Ascending aorta (tissue), 2 donors: Measurements from ENCODE around the gene SMAD4. TPM values are rescaled to one million over a fixed set of nuclear protein-coding genes. Genes with fewer than 3 reads are reported as not detected.

Experiments used
- DNase-seq, 2 donors: peaks; one replicate each; pipeline ENCODE4 v3.0.0-alpha.2; 2019; ENCODE audit warnings: low spot score in 2 of 2
- H3K27ac ChIP-seq, 2 donors: fragments of 200-600 bp; sonication (generic); one replicate each; pipeline ENCODE4 v1.5.1; 2016 to 2017; ENCODE audit warnings: mild to moderate bottlenecking in 1 of 2
- H3K27me3 ChIP-seq: fragments of 200-600 bp; sonication (generic); one replicate; pipeline ENCODE4 v1.5.1; 2017
- H3K36me3 ChIP-seq, 2 donors: fragments of 200-600 bp; sonication (generic); one replicate each; pipeline ENCODE4 v1.5.1; 2016
- H3K4me1 ChIP-seq, 2 donors: fragments of 200-600 bp; sonication (generic); one replicate each; pipeline ENCODE4 v1.5.1; 2016 to 2017; ENCODE audit warnings: mild to moderate bottlenecking in 1 of 2
- H3K4me3 ChIP-seq, 2 donors: fragments of 200-600 bp; sonication (generic); one replicate each; pipeline ENCODE4 v1.5.1; 2016 to 2017; ENCODE audit warnings: mild to moderate bottlenecking in 1 of 2
- H3K9me3 ChIP-seq, 2 donors: fragments of 200-600 bp; sonication (generic); one replicate each; pipeline ENCODE4 v1.5.1; 2016
- CTCF ChIP-seq, 3 experiments: fragments of 200-600 bp in 2 of 3; fragments of 450-650 bp in 1 of 3; sonication (generic) in 2 of 3; IDR thresholded peaks; one replicate each; pipeline ENCODE4 v1.5.1; 2016 to 2019; ENCODE audit warnings: antibody characterized with exemption in 3 of 3, mild to moderate bottlenecking in 1 of 3, moderate library complexity in 1 of 3
- intact Hi-C: fragments of 100-400 bp; cut with DNase I; formaldehyde crosslinking; loops from one replicate; pipeline ENCODE4 v1.15.1; 2023
- total RNA-seq: library from RNA; depleted of rRNA; stranded (reverse); fragments of >200 nt; gene quantifications from one replicate; pipeline ENCODE4 v1.1.0, GENCODE V29; 2016

SMAD4 gene
- total RNA-seq, 1 donor from 2014 or later: 196 TPM

- intact Hi-C loops: loop anchor here (10.0 kb wide), 1 partner anchor 1552 kb away; the partner anchor contains the start of gene C18orf32
- H3K4me1 ChIP-seq: peaks cover 0 to 57% of the 10 kb centered on the region in 2 donors
- H3K9me3 ChIP-seq: no peaks in the 10 kb centered on the region
- no peaks in the 10 kb centered on the region for H3K36me3 ChIP-seq
- no peak overlapping the region for H3K27ac ChIP-seq
- H3K4me3 ChIP-seq: no peak overlapping the region
- no peak for TF ChIP-seq CTCF (IDR thresholded peaks at IDR 0.05)
- no peaks in the 10 kb centered on the region for H3K27me3 ChIP-seq
- no peak for DNase-seq
Measured at GRCh38 chr18:51037230-51037629, 7.2 kb downstream of the SMAD4 start.

GRCh38 chr18:51038110-51038509, 8.1 kb downstream of the SMAD4 start:
- H3K36me3 ChIP-seq: no peaks in the 10 kb centered on the region
- H3K27ac ChIP-seq: no peak overlapping the region
- TF ChIP-seq CTCF (IDR thresholded peaks at IDR 0.05): no peak
- no peak for DNase-seq
- H3K4me3 ChIP-seq: no peak overlapping the region
- H3K27me3 ChIP-seq: no peaks in the 10 kb centered on the region
- intact Hi-C loops: loop anchor here (10.0 kb wide), 1 partner anchor 1553 kb away; the partner anchor contains the start of gene C18orf32
- peaks cover 0 to 50% of the 10 kb centered on the region in 2 donors for H3K4me1 ChIP-seq
- H3K9me3 ChIP-seq: no peaks in the 10 kb centered on the region

GRCh38 chr18:51039138-51040112, 9.4 kb downstream of the SMAD4 start:
- H3K27ac ChIP-seq: no peak overlapping the region
- no peaks in the 10 kb centered on the region for H3K27me3 ChIP-seq
- no peak overlapping the region for H3K4me3 ChIP-seq
- no peaks in the 10 kb centered on the region for H3K9me3 ChIP-seq
- intact Hi-C loops: loop anchor here (10.0 kb wide), 1 partner anchor 1555 kb away; the partner anchor contains the start of gene C18orf32
- DNase-seq: no peak
- TF ChIP-seq CTCF (IDR thresholded peaks at IDR 0.05): no peak
- H3K4me1 ChIP-seq: peaks cover 0 to 41% of the 10 kb centered on the region in 2 donors
- H3K36me3 ChIP-seq: no peaks in the 10 kb centered on the region

GRCh38 chr18:51041677-51042352, 11.8 kb downstream of the SMAD4 start:
- DNase-seq: no peak
- H3K4me3 ChIP-seq: no peak overlapping the region
- intact Hi-C loops: no loop called here
- H3K9me3 ChIP-seq: no peaks in the 10 kb centered on the region
- H3K27ac ChIP-seq: no peak overlapping the region
- no peaks in the 10 kb centered on the region for H3K27me3 ChIP-seq
- H3K4me1 ChIP-seq: peaks cover 0 to 28% of the 10 kb centered on the region in 2 donors
- no peaks in the 10 kb centered on the region for H3K36me3 ChIP-seq
- no peak for TF ChIP-seq CTCF (IDR thresholded peaks at IDR 0.05)

- DNase-seq: no peak
- no peaks in the 10 kb centered on the region for H3K27me3 ChIP-seq
- TF ChIP-seq CTCF (IDR thresholded peaks at IDR 0.05): no peak
- no peaks in the 10 kb centered on the region for H3K9me3 ChIP-seq
- no peak overlapping the region for H3K4me3 ChIP-seq
- H3K36me3 ChIP-seq: peaks cover 6 to 20% of the 10 kb centered on the region in 2 donors
- H3K4me1 ChIP-seq: peaks cover 0 to 5% of the 10 kb centered on the region in 2 donors
- H3K27ac ChIP-seq: no peak overlapping the region
- intact Hi-C loops: no loop called here
Measured at GRCh38 chr18:51044928-51045585, 15.0 kb downstream of the SMAD4 start.
